ENCODE results near the gene RASSF3.

DNA sequence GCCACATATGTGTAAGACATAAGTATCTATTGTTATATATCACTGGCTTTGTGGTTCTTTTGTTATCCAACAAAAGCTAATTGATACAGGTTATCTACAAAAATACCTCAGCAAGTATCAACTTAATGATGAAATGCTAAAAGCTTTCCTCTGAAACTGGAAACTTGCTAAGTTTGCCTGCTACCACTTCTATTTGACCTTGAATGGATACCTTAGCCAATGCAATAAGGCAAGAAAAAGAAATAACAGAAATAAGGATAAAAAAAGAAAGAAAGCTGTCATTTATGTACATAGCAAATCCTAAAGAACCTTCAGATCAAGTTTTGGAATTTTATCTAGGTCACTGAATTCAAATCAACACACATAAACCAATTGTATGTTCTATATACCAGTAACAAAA is 35.5 kb upstream of the RASSF3 start:
- TF ChIP-seq POLR2AphosphoS5 (IDR thresholded peaks at IDR 0.05; ENCODE audit: low read length) (no peak), ASH2L (IDR thresholded peaks at IDR 0.05; ENCODE audit: borderline replicate concordance, low read depth) (no peak), CTCF (IDR thresholded peaks at IDR 0.05 in 2 of 3, conservative IDR thresholded peaks at IDR 0.05 in 1 of 3; ENCODE audit: control insufficient read depth in 2 of 3, extremely low read depth in 1 of 3, insufficient read depth in 1 of 3, low read depth in 3 of 3, low read length in 3 of 3) (no peak), NFYA (IDR thresholded peaks at IDR 0.05; ENCODE audit: borderline replicate concordance, low read depth, low read length) (no peak), POLR2A (IDR thresholded peaks at IDR 0.05; ENCODE audit: low read depth, low read length) (no peak), ZSCAN29 (IDR thresholded peaks at IDR 0.05) (no peak), CHD1 (IDR thresholded peaks at IDR 0.05; ENCODE audit: low read depth, low read length) (no peak), ESRRA (IDR thresholded peaks at IDR 0.05; ENCODE audit: low read length) (no peak), BHLHE40 (IDR thresholded peaks at IDR 0.05; ENCODE audit: borderline replicate concordance in 1 of 2, low read depth in 2 of 2, low read length in 1 of 2) (no peak), PKNOX1 (IDR thresholded peaks at IDR 0.05) (no peak), TBL1XR1 (IDR thresholded peaks at IDR 0.05; ENCODE audit: low read depth, low read length) (no peak)
